ENCODE results near the gene CAPN14. TPM values are rescaled to one million over a fixed set of nuclear protein-coding genes. Genes with fewer than 3 reads are reported as not detected.

The CAPN14 gene
- total RNA-seq, 4 donors from 2014 or later = 0.14 to 0.16 TPM; not detected in 2

DNA sequence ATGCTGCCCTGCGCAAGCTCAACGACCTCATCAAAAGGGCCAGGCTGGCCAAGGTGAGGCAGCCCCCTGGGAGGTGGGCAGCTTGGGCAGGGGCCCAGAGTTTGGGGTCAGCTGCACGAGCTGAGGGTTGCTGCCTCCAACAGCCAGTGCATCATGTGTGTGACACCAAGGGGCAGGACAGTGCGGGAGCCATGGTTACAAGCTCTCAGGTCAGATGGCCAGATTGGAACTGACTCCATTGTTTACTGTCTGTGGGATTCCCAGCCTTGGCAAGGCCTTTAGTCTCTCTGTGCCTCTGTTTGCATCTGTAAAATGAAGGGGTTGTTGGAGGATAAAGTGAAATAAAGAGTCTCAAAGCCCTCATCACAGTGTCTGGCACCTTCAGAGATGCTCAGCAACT, 43.6 kb upstream of the CAPN14 start:
- 83% methylated on average over 4 of the region's 4 CpGs; no CpG with 5 or more reads in 1 of the 2 donors for WGBS, 2 donors (ENCODE audit: low coverage in 1 of 2)
- TF ChIP-seq, protein P1, sequence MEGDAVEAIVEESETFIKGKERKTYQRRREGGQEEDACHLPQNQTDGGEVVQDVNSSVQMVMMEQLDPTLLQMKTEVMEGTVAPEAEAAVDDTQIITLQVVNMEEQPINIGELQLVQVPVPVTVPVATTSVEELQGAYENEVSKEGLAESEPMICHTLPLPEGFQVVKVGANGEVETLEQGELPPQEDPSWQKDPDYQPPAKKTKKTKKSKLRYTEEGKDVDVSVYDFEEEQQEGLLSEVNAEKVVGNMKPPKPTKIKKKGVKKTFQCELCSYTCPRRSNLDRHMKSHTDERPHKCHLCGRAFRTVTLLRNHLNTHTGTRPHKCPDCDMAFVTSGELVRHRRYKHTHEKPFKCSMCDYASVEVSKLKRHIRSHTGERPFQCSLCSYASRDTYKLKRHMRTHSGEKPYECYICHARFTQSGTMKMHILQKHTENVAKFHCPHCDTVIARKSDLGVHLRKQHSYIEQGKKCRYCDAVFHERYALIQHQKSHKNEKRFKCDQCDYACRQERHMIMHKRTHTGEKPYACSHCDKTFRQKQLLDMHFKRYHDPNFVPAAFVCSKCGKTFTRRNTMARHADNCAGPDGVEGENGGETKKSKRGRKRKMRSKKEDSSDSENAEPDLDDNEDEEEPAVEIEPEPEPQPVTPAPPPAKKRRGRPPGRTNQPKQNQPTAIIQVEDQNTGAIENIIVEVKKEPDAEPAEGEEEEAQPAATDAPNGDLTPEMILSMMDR (IDR thresholded peaks at IDR 0.05) = no peak
- TF ChIP-seq EP300 (IDR thresholded peaks at IDR 0.05; ENCODE audit: low read depth) = no peak
- TF ChIP-seq POLR2A (IDR thresholded peaks at IDR 0.05) = no peak
- TF ChIP-seq POLR2AphosphoS5 (IDR thresholded peaks at IDR 0.05) = no peak
- no peak for DNase-seq
- H3K27me3 ChIP-seq = no peaks in the 10 kb centered on the region
- no peaks in the 10 kb centered on the region for H3K4me1 ChIP-seq
- no peaks in the 10 kb centered on the region for H3K36me3 ChIP-seq
- no peak overlapping the region for H3K27ac ChIP-seq
- no peaks in the 10 kb centered on the region for H3K9me3 ChIP-seq
- intact Hi-C loops (cut with DNase I; ENCODE audit: low total_unique reads) (no loop called here), in situ Hi-C loops (cut with MboI; ENCODE audit: low pct_ligation_motif_present in 1 of 4, low pct_unique_long_range_greater_than_20kb in 1 of 4, low sequenced_read_pairs in 3 of 4) (no loop called here)
- H3K4me3 ChIP-seq = no peak overlapping the region

- intact Hi-C loops (cut with DNase I; ENCODE audit: low total_unique reads) (no loop called here), in situ Hi-C loops (cut with MboI; ENCODE audit: low pct_ligation_motif_present in 1 of 4, low pct_unique_long_range_greater_than_20kb in 1 of 4, low sequenced_read_pairs in 3 of 4) (no loop called here)
- H3K36me3 ChIP-seq = no peaks in the 10 kb centered on the region
- H3K9me3 ChIP-seq = no peaks in the 10 kb centered on the region
- no peak overlapping the region for H3K4me3 ChIP-seq
- TF ChIP-seq POLR2AphosphoS5 (IDR thresholded peaks at IDR 0.05) (no peak), EP300 (IDR thresholded peaks at IDR 0.05; ENCODE audit: low read depth) (no peak), POLR2A (IDR thresholded peaks at IDR 0.05) (no peak)
- TF ChIP-seq, protein P1 (IDR thresholded peaks at IDR 0.05) = no peak
- no peak overlapping the region for H3K27ac ChIP-seq
- no peaks in the 10 kb centered on the region for H3K27me3 ChIP-seq
- no peaks in the 10 kb centered on the region for H3K4me1 ChIP-seq
- no peak for DNase-seq
- WGBS, 2 donors (ENCODE audit: low coverage in 1 of 2) = 92 to 100% methylated on average over 1 to 3 of the region's 3 CpGs
These were observed 41.8 kb upstream of the CAPN14 start for GRCh38 chr2:31259075-31259474.

DNA sequence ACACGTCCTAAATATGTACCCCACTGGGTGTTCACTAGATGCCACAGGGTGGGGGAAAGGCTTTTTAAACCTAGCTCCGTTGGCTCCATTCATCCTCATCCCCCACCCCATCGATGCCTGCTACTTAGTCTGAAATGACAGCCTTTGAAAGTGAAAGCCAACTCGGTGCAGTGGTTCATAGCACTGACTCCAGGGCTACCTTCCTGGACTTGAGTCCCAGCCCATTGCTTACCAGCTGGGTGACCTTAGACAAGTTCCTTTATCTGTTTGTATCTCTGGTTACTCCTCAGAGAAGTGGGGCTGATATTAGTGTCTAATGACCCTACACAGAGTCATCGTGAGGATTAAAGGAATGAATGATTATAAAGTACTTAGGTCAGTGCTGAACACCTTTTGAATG, 41.0 kb upstream of the CAPN14 start:
- H3K27ac ChIP-seq = no peak overlapping the region
- no peaks in the 10 kb centered on the region for H3K36me3 ChIP-seq
- WGBS, 2 donors (ENCODE audit: low coverage in 1 of 2) = 74 to 82% methylated on average over 3 to 5 of the region's 5 CpGs
- no peaks in the 10 kb centered on the region for H3K9me3 ChIP-seq
- DNase-seq = no peak
- no peaks in the 10 kb centered on the region for H3K27me3 ChIP-seq
- no peaks in the 10 kb centered on the region for H3K4me1 ChIP-seq
- in situ Hi-C loops (cut with MboI; ENCODE audit: low pct_ligation_motif_present in 1 of 4, low pct_unique_long_range_greater_than_20kb in 1 of 4, low sequenced_read_pairs in 3 of 4) (no loop called here), intact Hi-C loops (cut with DNase I; ENCODE audit: low total_unique reads) (no loop called here)
- no peak overlapping the region for H3K4me3 ChIP-seq
- TF ChIP-seq EP300 (IDR thresholded peaks at IDR 0.05; ENCODE audit: low read depth) (no peak), POLR2AphosphoS5 (IDR thresholded peaks at IDR 0.05) (no peak), POLR2A (IDR thresholded peaks at IDR 0.05) (no peak)
- TF ChIP-seq, protein P1 (IDR thresholded peaks at IDR 0.05) = no peak

- TF ChIP-seq POLR2AphosphoS5 (IDR thresholded peaks at IDR 0.05) (no peak), POLR2A (IDR thresholded peaks at IDR 0.05) (no peak), EP300 (IDR thresholded peaks at IDR 0.05; ENCODE audit: low read depth) (no peak)
- TF ChIP-seq, protein P1 (IDR thresholded peaks at IDR 0.05) = no peak
- in situ Hi-C loops (cut with MboI; ENCODE audit: low pct_ligation_motif_present in 1 of 4, low pct_unique_long_range_greater_than_20kb in 1 of 4, low sequenced_read_pairs in 3 of 4) = no loop called here
- 81 to 92% methylated on average over 2 to 4 of the region's 4 CpGs for WGBS, 2 donors (ENCODE audit: low coverage in 1 of 2)
- Histone ChIP-seq H3K4me1 (no peaks in the 10 kb centered on the region), H3K9me3 (no peaks in the 10 kb centered on the region), H3K27me3 (no peaks in the 10 kb centered on the region), H3K27ac (no peak overlapping the region), H3K36me3 (no peaks in the 10 kb centered on the region), H3K4me3 (no peak overlapping the region)
- no peak for DNase-seq
- intact Hi-C loops (cut with DNase I; ENCODE audit: low total_unique reads) = no loop called here
These were observed 39.5 kb upstream of the CAPN14 start for GRCh38 chr2:31256611-31257382.

All from transverse colon (tissue), 4 donors.